Psoas muscle (tissue), 8 donors: Measurements from ENCODE around the gene FYB1. TPM values are rescaled to one million over a fixed set of nuclear protein-coding genes. Genes with fewer than 3 reads are reported as not detected.

ENCODE experiments used
- ATAC-seq, 4 donors: fragments of 200-7000 bp; cut with Tn5 transposase; one replicate each; pipeline ENCODE4 v1.9.1; 2020; ENCODE audit warnings: moderate library complexity in 3 of 4, mild to moderate bottlenecking in 2 of 4
- DNase-seq, 2 donors: peaks; one replicate each; pipeline ENCODE4 v3.0.0-alpha.2; 2020
- H3K27ac ChIP-seq: fragments of 200-600 bp; one replicate; pipeline ENCODE4 v1.8.0; 2022
- H3K27me3 ChIP-seq, 3 donors: fragments of 200-600 bp in 1 of 3; one replicate each; pipeline versions ENCODE4 v1.6.1 to v1.8.0; 2013 to 2022; ENCODE audit warnings: low read length in 2 of 3, mild to moderate bottlenecking in 2 of 3, moderate library complexity in 1 of 3; ENCODE audit not compliant: insufficient read depth in 3 of 3
- H3K36me3 ChIP-seq, 2 donors: fragments of 200-600 bp in 1 of 2; one replicate each; pipeline versions ENCODE4 v1.6.1 to v1.8.0; 2013 to 2022; ENCODE audit warnings: low read depth in 1 of 2, mild to moderate bottlenecking in 1 of 2, moderate library complexity in 1 of 2; ENCODE audit not compliant: insufficient read depth in 1 of 2
- H3K4me1 ChIP-seq: fragments of 200-600 bp; one replicate; pipeline ENCODE4 v1.8.0; 2022
- H3K4me3 ChIP-seq: fragments of 200-600 bp; one replicate; pipeline ENCODE4 v1.8.0; 2022; ENCODE audit warnings: mild to moderate bottlenecking
- H3K9me3 ChIP-seq: fragments of 200-600 bp; one replicate; pipeline ENCODE4 v1.8.0; 2022
- WGBS, 3 donors: extraction: QIAGEN DNeasy Blood & Tissue Kit; methylation state at CpG; one replicate each; pipeline versions ENCODE4 v1.1.6 to v1.1.7; 2013; 5-methylcytosine and 5-hydroxymethylcytosine counted together
- intact Hi-C, 2 donors: fragments of 100-400 bp; cut with DNase I; formaldehyde crosslinking; loops; one replicate each; pipeline versions ENCODE4 v1.11.0 to v1.14.2; 2022
- polyA plus RNA-seq, 3 donors: library from polyadenylated mRNA; stranded (reverse); fragments of 200-250 nt; gene quantifications; one replicate each; pipeline ENCODE4 v1.2.3, GENCODE V29; 2013
- total RNA-seq, 4 donors: library from RNA; stranded (reverse); fragmentation: NEBNext Ultra II Directional in 2 of 4; extraction: Animal tissue kit (Norgen Biotek cat#: 25700) in 2 of 4; gene quantifications; one replicate each; pipeline versions ENCODE4 v1.2.1 to v1.2.4, GENCODE V29; 2021 to 2023
- TF ChIP-seq, protein P1 (sequence below): fragments of 200-600 bp; IDR thresholded peaks from one replicate; pipeline ENCODE4 v1.8.0; 2022; ENCODE audit warnings: antibody characterized with exemption
- donor health status: healthy with polysubstance abuse.
- donor health status: DM: no; HTN: no; CAD: no; lungs with moderate emphysema.
- donor health status: Bipolar disorder and iron deficiency.
- donor health status: healthy.
- donor health status: DM: yes; HTN: yes; CAD: no.
- donor health status: DM: no; HTN: no; CAD: no.
- donor health status: DM: no; HTN: no; CAD: no.
- donor health status: DM: yes; HTN: yes; CAD: no.

Gene FYB1
- total and polyA plus RNA-seq, 7 donors: 0.22 to 3.2 (median 1.3) TPM

GRCh38 chr5:39201160-39201780 is 18.1 kb downstream of the FYB1 start:
- DNase-seq: no peak
- 87 to 96% (median 89%) methylated on average over 1 of the region's 1 CpG for WGBS, 3 donors
- no peak overlapping the region for H3K27ac ChIP-seq
- no peaks in the 10 kb centered on the region for H3K36me3 ChIP-seq
- H3K27me3 ChIP-seq: no peaks in the 10 kb centered on the region
- H3K4me1 ChIP-seq: no peaks in the 10 kb centered on the region
- no peak for ATAC-seq
- H3K9me3 ChIP-seq: no peaks in the 10 kb centered on the region
- TF ChIP-seq, protein P1, sequence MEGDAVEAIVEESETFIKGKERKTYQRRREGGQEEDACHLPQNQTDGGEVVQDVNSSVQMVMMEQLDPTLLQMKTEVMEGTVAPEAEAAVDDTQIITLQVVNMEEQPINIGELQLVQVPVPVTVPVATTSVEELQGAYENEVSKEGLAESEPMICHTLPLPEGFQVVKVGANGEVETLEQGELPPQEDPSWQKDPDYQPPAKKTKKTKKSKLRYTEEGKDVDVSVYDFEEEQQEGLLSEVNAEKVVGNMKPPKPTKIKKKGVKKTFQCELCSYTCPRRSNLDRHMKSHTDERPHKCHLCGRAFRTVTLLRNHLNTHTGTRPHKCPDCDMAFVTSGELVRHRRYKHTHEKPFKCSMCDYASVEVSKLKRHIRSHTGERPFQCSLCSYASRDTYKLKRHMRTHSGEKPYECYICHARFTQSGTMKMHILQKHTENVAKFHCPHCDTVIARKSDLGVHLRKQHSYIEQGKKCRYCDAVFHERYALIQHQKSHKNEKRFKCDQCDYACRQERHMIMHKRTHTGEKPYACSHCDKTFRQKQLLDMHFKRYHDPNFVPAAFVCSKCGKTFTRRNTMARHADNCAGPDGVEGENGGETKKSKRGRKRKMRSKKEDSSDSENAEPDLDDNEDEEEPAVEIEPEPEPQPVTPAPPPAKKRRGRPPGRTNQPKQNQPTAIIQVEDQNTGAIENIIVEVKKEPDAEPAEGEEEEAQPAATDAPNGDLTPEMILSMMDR: no peak
- H3K4me3 ChIP-seq: no peak overlapping the region
- intact Hi-C loops: no loop called here

DNA sequence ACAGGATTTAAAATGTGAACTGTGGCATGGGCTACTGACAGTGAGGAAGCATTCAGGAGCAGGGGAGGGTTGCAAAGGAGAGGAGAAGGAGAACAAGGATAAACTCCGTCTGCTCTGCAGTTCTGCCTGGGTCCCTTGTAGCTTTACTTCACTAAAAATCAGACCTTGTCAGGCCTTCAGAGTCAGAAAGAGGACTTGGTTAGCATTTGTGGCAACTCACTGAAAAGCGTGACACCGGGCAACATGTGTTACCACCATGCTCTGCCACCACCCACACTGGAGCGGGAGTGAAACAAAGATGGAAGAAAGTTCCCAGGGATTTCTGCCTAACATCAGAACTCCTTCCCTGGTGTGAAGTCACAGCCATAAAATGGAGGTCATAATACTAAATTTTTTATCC is 19.3 kb downstream of the FYB1 start:
- Histone ChIP-seq H3K27ac (no peak overlapping the region), H3K9me3 (no peaks in the 10 kb centered on the region), H3K4me3 (no peak overlapping the region), H3K4me1 (peaks cover 5% of the 10 kb centered on the region), H3K27me3 (no peaks in the 10 kb centered on the region), H3K36me3 (no peaks in the 10 kb centered on the region)
- DNase-seq (no peak), ATAC-seq (no peak)
- WGBS, 3 donors: 57 to 63% (median 60%) methylated on average over 4 of the region's 4 CpGs
- intact Hi-C loops: no loop called here
- TF ChIP-seq, protein P1: no peak

- 62 to 73% (median 67%) methylated on average over 3 of the region's 3 CpGs for WGBS, 3 donors
- Histone ChIP-seq H3K4me3 (no peak overlapping the region), H3K36me3 (no peaks in the 10 kb centered on the region), H3K4me1 (peaks cover 6% of the 10 kb centered on the region), H3K27me3 (no peaks in the 10 kb centered on the region), H3K27ac (no peak overlapping the region), H3K9me3 (no peaks in the 10 kb centered on the region)
- ATAC-seq (no peak), DNase-seq (no peak)
- TF ChIP-seq, protein P1: no peak
- intact Hi-C loops: no loop called here
Measured at GRCh38 chr5:39199335-39199734, 20.0 kb downstream of the FYB1 start.

- Histone ChIP-seq H3K36me3 (no peaks in the 10 kb centered on the region), H3K27me3 (no peaks in the 10 kb centered on the region), H3K27ac (no peak overlapping the region), H3K9me3 (no peaks in the 10 kb centered on the region), H3K4me3 (no peak overlapping the region), H3K4me1 (peaks cover 6% of the 10 kb centered on the region)
- TF ChIP-seq, protein P1: no peak
- intact Hi-C loops: no loop called here
- DNase-seq: no peak
- 63 to 64% (median 63%) methylated on average over 5 of the region's 5 CpGs for WGBS, 3 donors
- ATAC-seq: no peak
Measured at GRCh38 chr5:39198127-39198526, 21.2 kb downstream of the FYB1 start.

DNA sequence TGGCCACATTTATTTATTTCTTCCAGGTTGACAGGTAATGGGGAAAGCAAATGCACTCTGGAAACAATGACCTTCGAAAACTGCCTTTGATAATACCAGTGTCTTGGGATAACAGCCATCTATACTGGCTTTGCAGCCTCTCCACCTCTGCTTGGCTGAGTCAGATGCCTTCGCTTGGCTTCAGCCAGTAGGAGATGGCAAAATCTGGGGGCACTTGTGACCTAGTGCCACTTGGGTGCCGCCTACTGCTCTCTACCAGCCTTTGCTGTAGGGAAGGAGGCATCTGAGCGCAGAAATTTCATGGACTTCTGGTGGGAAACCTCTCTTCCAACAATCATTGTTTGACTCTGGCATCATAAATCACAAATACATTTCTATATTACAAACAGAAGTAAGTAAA is 21.8 kb downstream of the FYB1 start:
- Histone ChIP-seq H3K27ac (no peak overlapping the region), H3K36me3 (no peaks in the 10 kb centered on the region), H3K4me3 (no peak overlapping the region), H3K4me1 (peaks cover 6% of the 10 kb centered on the region), H3K27me3 (no peaks in the 10 kb centered on the region), H3K9me3 (no peaks in the 10 kb centered on the region)
- ATAC-seq (no peak), DNase-seq (no peak)
- WGBS, 3 donors: 82 to 91% (median 89%) methylated on average over 4 of the region's 4 CpGs
- TF ChIP-seq, protein P1: no peak
- intact Hi-C loops: no loop called here
